ENCODE data around the gene PLA2G4A. TPM values are rescaled to one million over a fixed set of nuclear protein-coding genes. Genes with fewer than 3 reads are reported as not detected.

The PLA2G4A gene
- total and polyA plus RNA-seq, 2 experiments from 2014 or later: 1.1 to 3.8 TPM

GRCh38 chr1:186974774-186975181, 146.0 kb downstream of the PLA2G4A start (continued):
- TF ChIP-seq CREB1 (CRISPR knock-in tag; IDR thresholded peaks at IDR 0.05; ENCODE audit: low read depth): no peak
- TF ChIP-seq, protein P1, sequence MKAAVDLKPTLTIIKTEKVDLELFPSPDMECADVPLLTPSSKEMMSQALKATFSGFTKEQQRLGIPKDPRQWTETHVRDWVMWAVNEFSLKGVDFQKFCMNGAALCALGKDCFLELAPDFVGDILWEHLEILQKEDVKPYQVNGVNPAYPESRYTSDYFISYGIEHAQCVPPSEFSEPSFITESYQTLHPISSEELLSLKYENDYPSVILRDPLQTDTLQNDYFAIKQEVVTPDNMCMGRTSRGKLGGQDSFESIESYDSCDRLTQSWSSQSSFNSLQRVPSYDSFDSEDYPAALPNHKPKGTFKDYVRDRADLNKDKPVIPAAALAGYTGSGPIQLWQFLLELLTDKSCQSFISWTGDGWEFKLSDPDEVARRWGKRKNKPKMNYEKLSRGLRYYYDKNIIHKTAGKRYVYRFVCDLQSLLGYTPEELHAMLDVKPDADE (IDR thresholded peaks at IDR 0.05): no peak

DNA sequence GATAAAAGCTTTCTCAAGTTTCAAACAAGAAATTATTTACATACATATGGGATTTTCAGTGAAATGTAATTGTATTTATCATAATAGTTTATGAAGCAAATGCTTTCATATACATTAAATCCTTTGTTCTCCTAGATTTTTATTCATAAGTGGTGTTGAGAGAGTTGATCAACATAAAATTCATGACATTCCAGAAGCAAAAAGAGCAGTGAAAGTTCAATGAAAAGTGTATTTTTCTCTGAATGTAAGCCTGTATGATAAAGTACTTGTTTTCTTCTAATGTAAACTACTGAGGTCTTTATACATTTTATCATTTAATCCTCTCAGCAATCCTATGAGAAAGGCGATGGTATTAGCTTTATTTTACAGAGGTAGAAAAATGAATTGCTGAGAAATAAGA, 146.5 kb downstream of the PLA2G4A start:
- Mint-ChIP-seq H3K4me1 (peaks cover 7% of the 10 kb centered on the region), H3K27me3 (ENCODE audit: insufficient read depth, low read depth, poor library complexity) (no peaks in the 10 kb centered on the region), H3K36me3 (ENCODE audit: low read depth) (no peaks in the 10 kb centered on the region), H3K4me3 (no peak overlapping the region), H3K9me3 (no peaks in the 10 kb centered on the region), H3K27ac (no peak overlapping the region)
- TF ChIP-seq ZNF114 (CRISPR knock-in tag; IDR thresholded peaks at IDR 0.05) (no peak), ZNF331 (CRISPR knock-in tag; IDR thresholded peaks at IDR 0.05; ENCODE audit: low read depth) (no peak), POLR2AphosphoS5 (IDR thresholded peaks at IDR 0.05; ENCODE audit: low read depth) (no peak), STAT1 (IDR thresholded peaks at IDR 0.05; ENCODE audit: unreplicated experiment) (no peak), JUNB (IDR thresholded peaks at IDR 0.05; ENCODE audit: unreplicated experiment) (no peak)
- TF ChIP-seq, protein P2, sequence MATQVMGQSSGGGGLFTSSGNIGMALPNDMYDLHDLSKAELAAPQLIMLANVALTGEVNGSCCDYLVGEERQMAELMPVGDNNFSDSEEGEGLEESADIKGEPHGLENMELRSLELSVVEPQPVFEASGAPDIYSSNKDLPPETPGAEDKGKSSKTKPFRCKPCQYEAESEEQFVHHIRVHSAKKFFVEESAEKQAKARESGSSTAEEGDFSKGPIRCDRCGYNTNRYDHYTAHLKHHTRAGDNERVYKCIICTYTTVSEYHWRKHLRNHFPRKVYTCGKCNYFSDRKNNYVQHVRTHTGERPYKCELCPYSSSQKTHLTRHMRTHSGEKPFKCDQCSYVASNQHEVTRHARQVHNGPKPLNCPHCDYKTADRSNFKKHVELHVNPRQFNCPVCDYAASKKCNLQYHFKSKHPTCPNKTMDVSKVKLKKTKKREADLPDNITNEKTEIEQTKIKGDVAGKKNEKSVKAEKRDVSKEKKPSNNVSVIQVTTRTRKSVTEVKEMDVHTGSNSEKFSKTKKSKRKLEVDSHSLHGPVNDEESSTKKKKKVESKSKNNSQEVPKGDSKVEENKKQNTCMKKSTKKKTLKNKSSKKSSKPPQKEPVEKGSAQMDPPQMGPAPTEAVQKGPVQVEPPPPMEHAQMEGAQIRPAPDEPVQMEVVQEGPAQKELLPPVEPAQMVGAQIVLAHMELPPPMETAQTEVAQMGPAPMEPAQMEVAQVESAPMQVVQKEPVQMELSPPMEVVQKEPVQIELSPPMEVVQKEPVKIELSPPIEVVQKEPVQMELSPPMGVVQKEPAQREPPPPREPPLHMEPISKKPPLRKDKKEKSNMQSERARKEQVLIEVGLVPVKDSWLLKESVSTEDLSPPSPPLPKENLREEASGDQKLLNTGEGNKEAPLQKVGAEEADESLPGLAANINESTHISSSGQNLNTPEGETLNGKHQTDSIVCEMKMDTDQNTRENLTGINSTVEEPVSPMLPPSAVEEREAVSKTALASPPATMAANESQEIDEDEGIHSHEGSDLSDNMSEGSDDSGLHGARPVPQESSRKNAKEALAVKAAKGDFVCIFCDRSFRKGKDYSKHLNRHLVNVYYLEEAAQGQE (IDR thresholded peaks at IDR 0.05; ENCODE audit: unreplicated experiment): no peak
- TF ChIP-seq, protein P3, sequence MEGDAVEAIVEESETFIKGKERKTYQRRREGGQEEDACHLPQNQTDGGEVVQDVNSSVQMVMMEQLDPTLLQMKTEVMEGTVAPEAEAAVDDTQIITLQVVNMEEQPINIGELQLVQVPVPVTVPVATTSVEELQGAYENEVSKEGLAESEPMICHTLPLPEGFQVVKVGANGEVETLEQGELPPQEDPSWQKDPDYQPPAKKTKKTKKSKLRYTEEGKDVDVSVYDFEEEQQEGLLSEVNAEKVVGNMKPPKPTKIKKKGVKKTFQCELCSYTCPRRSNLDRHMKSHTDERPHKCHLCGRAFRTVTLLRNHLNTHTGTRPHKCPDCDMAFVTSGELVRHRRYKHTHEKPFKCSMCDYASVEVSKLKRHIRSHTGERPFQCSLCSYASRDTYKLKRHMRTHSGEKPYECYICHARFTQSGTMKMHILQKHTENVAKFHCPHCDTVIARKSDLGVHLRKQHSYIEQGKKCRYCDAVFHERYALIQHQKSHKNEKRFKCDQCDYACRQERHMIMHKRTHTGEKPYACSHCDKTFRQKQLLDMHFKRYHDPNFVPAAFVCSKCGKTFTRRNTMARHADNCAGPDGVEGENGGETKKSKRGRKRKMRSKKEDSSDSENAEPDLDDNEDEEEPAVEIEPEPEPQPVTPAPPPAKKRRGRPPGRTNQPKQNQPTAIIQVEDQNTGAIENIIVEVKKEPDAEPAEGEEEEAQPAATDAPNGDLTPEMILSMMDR (conservative IDR thresholded peaks at IDR 0.05; ENCODE audit: low read depth in 2 of 2): no peak
- Histone ChIP-seq H3F3A (replicated peaks; ENCODE audit: low read depth) (no peaks in the 10 kb centered on the region), H3K79me2 (replicated peaks; ENCODE audit: insufficient read depth) (no peaks in the 10 kb centered on the region), H2AFZ (no peak overlapping the region), H3K4me2 (no peak overlapping the region), H3K36me3 (ENCODE audit: insufficient read depth) (no peaks in the 10 kb centered on the region), H3K4me1 (ENCODE audit: insufficient read depth) (peaks cover 8% of the 10 kb centered on the region; the same call in 1 of the 2 replicates), H3K27me3 (ENCODE audit: insufficient read depth) (no peaks in the 10 kb centered on the region), H4K20me1 (replicated peaks; ENCODE audit: insufficient read depth) (no peaks in the 10 kb centered on the region), H3K9me2 (ENCODE audit: insufficient read depth) (no peaks in the 10 kb centered on the region), H3K27ac (ENCODE audit: low read depth) (no peak overlapping the region), H3K4me3 (no peak overlapping the region)
- no peak for DNase-seq (ENCODE audit: low spot score)
- no peak for ATAC-seq
